H1 (cell line): ENCODE data around the gene GZF1. TPM values are rescaled to one million over a fixed set of nuclear protein-coding genes. Genes with fewer than 3 reads are reported as not detected.

Experiments used
- CTCF ChIA-PET: fragments of 300-600 bp; sonication (Branson Sonifier 250); formaldehyde crosslinking; loops from one replicate; lab custom pipeline; 2021; ENCODE audit not compliant: partially characterized antibody; lab: Charles Lee
- POLR2A ChIA-PET: fragments of 300-600 bp; sonication (Branson Sonifier 250); formaldehyde crosslinking; loops from one replicate; lab custom pipeline; 2021; ENCODE audit warnings: inconsistent platforms; ENCODE audit not compliant: partially characterized antibody; lab: Charles Lee
- DNase-seq, 2 experiments: peaks; one replicate each; pipeline versions ENCODE4 v3.0.0 to v3.0.0-alpha.2; 2010 to 2022; ENCODE audit warnings: low spot score in 2 of 2, low read depth in 1 of 2, mixed read lengths in 1 of 2
- FAIRE-seq: peaks from 2 replicates; lab custom pipeline; 2011; peaks lifted over from hg19 to GRCh38; lab: Jason Lieb, UNC
- H2AFZ ChIP-seq: 2 replicates; pipeline ENCODE4 v1.8.1; 2012; ENCODE audit warnings: low read length, inconsistent platforms
- H2AK5ac ChIP-seq: 2 replicates; pipeline ENCODE4 v1.6.1; 2013; ENCODE audit warnings: low read depth, low read length
- H2BK120ac ChIP-seq: replicated peaks from 2 replicates; pipeline ENCODE3; 2013; ENCODE audit warnings: low read depth, low read length, inconsistent platforms
- H2BK12ac ChIP-seq: 2 replicates; pipeline ENCODE4 v1.6.1; 2013; ENCODE audit warnings: low read depth, low read length
- H2BK15ac ChIP-seq: 2 replicates; pipeline ENCODE4 v1.6.1; 2013; ENCODE audit warnings: low read length
- H2BK20ac ChIP-seq: 2 replicates; pipeline ENCODE4 v1.6.1; 2013; ENCODE audit warnings: low read length
- H2BK5ac ChIP-seq: 2 replicates; pipeline ENCODE4 v1.6.1; 2013; ENCODE audit warnings: low read depth, low read length
- H3K14ac ChIP-seq: 2 replicates; pipeline ENCODE4 v1.6.1; 2013; ENCODE audit warnings: inconsistent platforms; ENCODE audit not compliant: insufficient read length
- H3K18ac ChIP-seq: 2 replicates; pipeline ENCODE4 v1.6.1; 2013; ENCODE audit warnings: low read length; ENCODE audit errors: extremely low read depth
- H3K23ac ChIP-seq: 2 replicates; pipeline ENCODE4 v1.6.1; 2013; ENCODE audit warnings: inconsistent platforms; ENCODE audit not compliant: insufficient read length
- H3K23me2 ChIP-seq: 2 replicates; pipeline ENCODE4 v1.6.1; 2013; ENCODE audit warnings: low read depth, low read length
- H3K27ac ChIP-seq: 2 replicates; pipeline ENCODE4 v1.6.1; 2011; ENCODE audit warnings: low read depth, low read length, inconsistent platforms
- H3K27me3 ChIP-seq, 4 experiments: replicated peaks in 1 of 4; 1 replicate in 1 of 4; 2 replicates in 3 of 4; pipeline versions ENCODE4 v1.6.1 to v1.8.1; 2011 to 2013; ENCODE audit warnings: low read length in 3 of 4, mild to moderate bottlenecking in 3 of 4, inconsistent platforms in 2 of 4, mixed read lengths in 2 of 4, moderate library complexity in 1 of 4; ENCODE audit not compliant: control insufficient read depth in 3 of 4, insufficient read depth in 3 of 4; ENCODE audit errors: extremely low read depth in 1 of 4
- H3K36me3 ChIP-seq, 4 experiments: 2 replicates each; pipeline versions ENCODE4 v1.6.1 to v1.8.1; 2011 to 2013; ENCODE audit warnings: mild to moderate bottlenecking in 4 of 4, low read length in 3 of 4, moderate library complexity in 2 of 4, control low read depth in 1 of 4, inconsistent platforms in 1 of 4; ENCODE audit not compliant: insufficient read depth in 4 of 4, control insufficient read depth in 2 of 4
- H3K4ac ChIP-seq: replicated peaks from 2 replicates; pipeline ENCODE3; 2013; ENCODE audit warnings: low read length, low read depth, mixed read lengths, inconsistent platforms; ENCODE audit not compliant: insufficient read length
- H3K4me1 ChIP-seq, 4 experiments: replicated peaks in 1 of 4; 1 replicate in 1 of 4; 2 replicates in 3 of 4; pipeline versions ENCODE4 v1.6.1 to v1.8.1; 2011 to 2013; ENCODE audit warnings: low read length in 3 of 4, inconsistent platforms in 2 of 4, mixed read lengths in 1 of 4; ENCODE audit not compliant: insufficient read depth in 4 of 4, control insufficient read depth in 3 of 4
- H3K4me2 ChIP-seq, 2 experiments: 2 replicates each; pipeline versions ENCODE4 v1.6.1 to v1.8.1; 2011 to 2013; ENCODE audit warnings: low read depth in 2 of 2, low read length in 2 of 2, control low read depth in 1 of 2, inconsistent platforms in 1 of 2, mild to moderate bottlenecking in 1 of 2; ENCODE audit not compliant: insufficient read depth in 1 of 2
- H3K4me3 ChIP-seq, 4 experiments: fragments of 200-600, 300-600 bp in 1 of 4; sonication (generic), shearing (Covaris generic), sonication (Bioruptor Twin) in 1 of 4; 2 replicates each; pipeline versions ENCODE4 v1.5.1 to v1.8.1; 2011 to 2016; ENCODE audit warnings: low read length in 4 of 4, low read depth in 3 of 4, control low read depth in 2 of 4, inconsistent platforms in 2 of 4, mild to moderate bottlenecking in 2 of 4, mixed read lengths in 1 of 4, moderate library complexity in 1 of 4; ENCODE audit not compliant: insufficient read depth in 2 of 4; ENCODE audit errors: extremely low read depth in 1 of 4
- H3K56ac ChIP-seq: replicated peaks from 2 replicates; pipeline ENCODE3; 2013; ENCODE audit warnings: low read depth, mild to moderate bottlenecking, mixed read lengths, low read length, inconsistent platforms; ENCODE audit not compliant: insufficient read length
- H3K79me1 ChIP-seq: 2 replicates; pipeline ENCODE4 v1.6.1; 2013; ENCODE audit warnings: low read depth, low read length, control low read depth
- H3K79me2 ChIP-seq, 2 experiments: 2 replicates each; pipeline versions ENCODE4 v1.6.1 to v1.8.1; 2012 to 2013; ENCODE audit warnings: low read length in 2 of 2, mild to moderate bottlenecking in 2 of 2, inconsistent platforms in 1 of 2; ENCODE audit not compliant: insufficient read depth in 2 of 2, control insufficient read depth in 1 of 2
- H3K9ac ChIP-seq, 4 experiments: replicated peaks in 1 of 4; 1 replicate in 1 of 4; 2 replicates in 3 of 4; pipeline versions ENCODE4 v1.6.1 to v1.8.1; 2011 to 2013; ENCODE audit warnings: low read depth in 3 of 4, low read length in 3 of 4, control low read depth in 2 of 4, mild to moderate bottlenecking in 2 of 4, moderate library complexity in 2 of 4, inconsistent platforms in 1 of 4; ENCODE audit errors: extremely low read depth in 1 of 4
- H3K9me3 ChIP-seq, 2 experiments: 2 replicates each; pipeline versions ENCODE4 v1.6.1 to v1.8.1; 2012 to 2013; ENCODE audit warnings: mild to moderate bottlenecking in 2 of 2, moderate library complexity in 2 of 2, control low read depth in 1 of 2, inconsistent platforms in 1 of 2, low read depth in 1 of 2, low read length in 1 of 2, mixed read lengths in 1 of 2; ENCODE audit not compliant: insufficient read depth in 2 of 2
- H4K20me1 ChIP-seq, 2 experiments: replicated peaks in 1 of 2; 2 replicates each; pipeline versions ENCODE3 to v1.8.1; 2011 to 2013; ENCODE audit warnings: inconsistent platforms in 2 of 2, low read length in 2 of 2, mild to moderate bottlenecking in 1 of 2; ENCODE audit not compliant: insufficient read depth in 2 of 2, control insufficient read depth in 1 of 2
- H4K5ac ChIP-seq: 2 replicates; pipeline ENCODE4 v1.6.1; 2013; ENCODE audit warnings: low read length, low read depth, mixed read lengths, inconsistent platforms; ENCODE audit not compliant: insufficient read length
- H4K8ac ChIP-seq: 2 replicates; pipeline ENCODE4 v1.8.0; 2013; ENCODE audit warnings: mild to moderate bottlenecking, moderate library complexity, low read length, inconsistent platforms; ENCODE audit not compliant: insufficient read depth; ENCODE audit errors: extremely low read depth
- H4K91ac ChIP-seq: replicated peaks from 2 replicates; pipeline ENCODE3; 2013; ENCODE audit warnings: low read length, mixed read lengths, inconsistent platforms; ENCODE audit not compliant: insufficient read length
- CTBP2 ChIP-seq: IDR thresholded peaks from 2 replicates; pipeline ENCODE4 v1.7.0; 2011; ENCODE audit warnings: borderline replicate concordance, mild to moderate bottlenecking, moderate library complexity, mixed read lengths, low read length; ENCODE audit not compliant: insufficient read depth, insufficient read length
- GTF2F1 ChIP-seq: IDR thresholded peaks from 2 replicates; pipeline ENCODE4 v1.6.1; 2012; ENCODE audit warnings: low read depth, low read length, improper control_type of control experiment, borderline replicate concordance
- HDAC6 ChIP-seq: IDR thresholded peaks from one replicate; pipeline ENCODE4 v1.7.1; 2012; ENCODE audit warnings: low read depth, mild to moderate bottlenecking, inconsistent platforms, low read length, moderate library complexity
- WGBS, 2 experiments: shearing (Covaris generic) in 1 of 2; methylation state at CpG; one replicate each; pipeline versions ENCODE4 v1.1.6 to v1.1.7; 2013 to 2015; ENCODE audit warnings: low lambda C conversion rate in 2 of 2, mixed read lengths in 2 of 2, inconsistent platforms in 1 of 2, low coverage in 1 of 2, missing lambda C conversion rate in 1 of 2; ENCODE audit not compliant: insufficient replicate concordance in 2 of 2, insufficient coverage in 1 of 2, insufficient read length in 1 of 2; ENCODE audit errors: extremely low coverage in 1 of 2, missing lambda C conversion rate in 1 of 2; 5-methylcytosine and 5-hydroxymethylcytosine counted together
- polyA plus RNA-seq, 7 experiments: library from polyadenylated mRNA; depleted of rRNA in 3 of 7; stranded (reverse) in 5 of 7; unstranded in 2 of 7; fragments of >200 nt in 5 of 7; fragments of 200-250 nt in 2 of 7; gene quantifications; 1 replicate in 5 of 7; 2 replicates in 1 of 7; 4 replicates in 1 of 7; pipeline versions ENCODE4 v1.2.1 to v1.2.3, GENCODE V29; 2011 to 2013; ENCODE audit warnings: missing spikeins in 2 of 7, mixed read lengths in 2 of 7
- total RNA-seq: library from RNA; stranded (reverse); fragmentation: NEBNext Ultra II Directional; extraction: Animal tissue kit (Norgen Biotek cat#: 25700); gene quantifications from 2 replicates; pipeline ENCODE4 v1.2.1, GENCODE V29; 2021
- TF ChIP-seq, protein P1 (sequence below): IDR thresholded peaks from 2 replicates; pipeline ENCODE4 v1.6.1; 2011; ENCODE audit warnings: low read depth, mild to moderate bottlenecking, low read length; ENCODE audit not compliant: insufficient read depth

Gene GZF1
- total and polyA plus RNA-seq, 2 of the 8 experiments (the other 6 are each of a cell fraction or from before 2014, with no cell fraction given): 8.2 to 11.9 TPM

- Histone ChIP-seq H3K27me3 (no peaks in the 10 kb centered on the region), H3K18ac (no peak overlapping the region), H2BK120ac (no peak overlapping the region), H3K23ac (no peak overlapping the region), H2BK20ac (no peak overlapping the region), H3K27ac (no peak overlapping the region), H3K36me3 (no peaks in the 10 kb centered on the region), H4K5ac (no peak overlapping the region), H2BK15ac (no peak overlapping the region), H2BK12ac (no peak overlapping the region), H3K23me2 (no peaks in the 10 kb centered on the region), H2AK5ac (no peak overlapping the region), H3K79me1 (0 out of 2 replicates have a peak, but pooled peaks cover 8% of the 10 kb centered on the region), H3K9me3 (no peaks in the 10 kb centered on the region), H3K56ac (no peak overlapping the region), H3K9ac (no peak overlapping the region), H3K79me2 (peaks cover 14 to 100% of the 10 kb centered on the region in 2 experiments), H2AFZ (no peak overlapping the region), H2BK5ac (no peak overlapping the region), H3K4me2 (no peak overlapping the region), H3K14ac (no peak overlapping the region), H3K4ac (no peak overlapping the region), H3K4me1 (peaks cover 0 to 3% (median under 1%) of the 10 kb centered on the region in 4 experiments; a peak in 3 of 7 replicates), H4K91ac (no peak overlapping the region), H4K20me1 (peaks cover 8 to 19% of the 10 kb centered on the region in 2 experiments), H4K8ac (no peak overlapping the region), H3K4me3 (no peak overlapping the region)
- 89% methylated on average over 3 of the region's 3 CpGs; no CpG with 5 or more reads in 1 of the 2 experiments for WGBS, 2 experiments
- ChIA-PET POLR2A (interaction anchor here (1.5 kb wide), 1 partner anchor 10 kb away, joined by 4 read pairs; the partner anchor contains the start of gene NAPB), CTCF (interaction anchor here (0.7 kb wide), 1 partner anchor 190 kb away, joined by 3 read pairs; no protein-coding TSS in a partner anchor)
- DNase-seq (no peak), FAIRE-seq (no peak)
- TF ChIP-seq, protein P1, sequence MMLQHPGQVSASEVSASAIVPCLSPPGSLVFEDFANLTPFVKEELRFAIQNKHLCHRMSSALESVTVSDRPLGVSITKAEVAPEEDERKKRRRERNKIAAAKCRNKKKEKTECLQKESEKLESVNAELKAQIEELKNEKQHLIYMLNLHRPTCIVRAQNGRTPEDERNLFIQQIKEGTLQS: no peak
- TF ChIP-seq GTF2F1: no peak
- TF ChIP-seq CTBP2: no peak
- no peak for TF ChIP-seq HDAC6
Observed at GRCh38 chr20:23410916-23411695, 49.1 kb downstream of the GZF1 start.
